GM21576 (cell line): ENCODE data around the gene PLEKHA8.

Source experiments
- ATAC-seq: cut with Tn5 transposase; IDR thresholded peaks from one replicate; pipeline ENCODE4 v1.9.1; 2021; ENCODE audit warnings: mild to moderate bottlenecking, moderate library complexity; ENCODE audit not compliant: unreplicated experiment

PLEKHA8 gene

DNA sequence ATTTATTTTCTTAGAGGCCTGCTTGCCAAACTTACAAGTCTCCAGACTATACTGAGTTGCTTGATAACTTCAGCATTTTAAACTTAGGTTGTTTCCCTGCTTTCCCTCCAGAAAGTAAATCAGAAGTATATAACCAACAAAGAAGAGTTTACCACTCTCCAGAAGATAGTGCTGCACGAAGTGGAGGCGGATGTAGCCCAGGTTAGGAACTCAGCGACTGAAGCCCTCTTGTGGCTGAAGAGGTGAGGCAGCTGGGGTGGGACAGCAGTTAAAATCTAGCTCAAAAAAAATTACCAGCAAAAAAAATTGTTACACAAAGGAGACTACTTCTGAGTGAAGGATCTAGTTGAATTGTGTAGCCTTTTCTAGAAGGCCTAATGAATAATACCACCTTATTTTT, 33.6 kb downstream of the PLEKHA8 start:
- ATAC-seq: peak; percentile 89

DNA sequence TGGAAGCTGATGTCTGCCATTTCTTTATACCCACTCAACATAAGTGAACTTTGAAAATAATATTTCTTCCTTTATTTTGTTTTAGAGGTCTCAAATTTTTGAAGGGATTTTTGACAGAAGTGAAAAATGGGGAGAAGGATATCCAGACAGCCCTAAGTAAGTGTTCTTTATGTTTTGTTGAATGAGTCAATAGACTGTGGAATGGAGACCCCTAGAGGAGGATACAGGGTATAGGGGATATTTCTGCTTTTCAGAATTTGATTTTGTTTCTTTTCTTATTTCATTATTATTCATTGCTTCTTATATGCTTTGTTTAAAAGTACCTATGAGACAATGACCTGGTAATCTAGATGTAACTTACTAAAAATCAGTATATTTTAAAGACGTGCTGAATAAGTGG, 34.4 kb downstream of the PLEKHA8 start:
- ATAC-seq: peak; percentile 47

DNA sequence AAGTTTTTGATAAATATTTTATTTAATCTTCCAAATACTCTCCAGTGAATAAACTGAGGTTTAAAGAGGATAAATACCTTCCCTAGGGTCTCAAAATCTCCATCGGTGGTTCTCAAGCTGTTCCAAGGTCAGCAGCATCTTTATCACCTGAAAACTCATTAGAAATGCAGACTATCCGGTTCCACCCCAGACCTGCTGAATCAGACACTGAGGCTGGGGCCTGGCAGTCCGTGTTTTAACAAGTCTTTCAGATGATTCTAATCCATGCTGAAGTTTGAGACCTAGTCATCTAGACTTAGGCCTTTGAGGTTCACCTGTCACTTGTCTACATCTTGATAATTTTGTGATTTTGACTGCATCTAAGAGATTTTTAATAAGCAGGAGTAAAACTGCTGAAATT, 37.5 kb downstream of the PLEKHA8 start:
- no peak for ATAC-seq

DNA sequence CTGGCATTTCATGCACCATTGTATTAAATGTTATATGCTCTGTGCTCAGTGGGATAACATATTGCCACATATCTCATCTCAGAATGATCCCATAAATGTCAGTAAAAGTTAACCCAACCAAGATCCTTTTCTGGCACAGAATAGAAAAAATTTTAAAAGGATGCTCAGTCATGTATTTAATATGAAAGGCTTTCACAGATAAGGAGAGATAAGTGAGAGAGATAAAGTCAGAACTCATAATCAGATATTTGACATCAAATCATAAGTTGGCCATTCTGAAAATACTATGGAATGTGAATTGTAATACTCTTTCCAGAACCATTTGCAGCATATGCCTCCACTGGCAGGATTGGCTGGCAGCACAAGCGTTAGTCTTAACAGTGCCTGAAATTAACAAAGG, 38.5 kb downstream of the PLEKHA8 start:
- no peak for ATAC-seq

DNA sequence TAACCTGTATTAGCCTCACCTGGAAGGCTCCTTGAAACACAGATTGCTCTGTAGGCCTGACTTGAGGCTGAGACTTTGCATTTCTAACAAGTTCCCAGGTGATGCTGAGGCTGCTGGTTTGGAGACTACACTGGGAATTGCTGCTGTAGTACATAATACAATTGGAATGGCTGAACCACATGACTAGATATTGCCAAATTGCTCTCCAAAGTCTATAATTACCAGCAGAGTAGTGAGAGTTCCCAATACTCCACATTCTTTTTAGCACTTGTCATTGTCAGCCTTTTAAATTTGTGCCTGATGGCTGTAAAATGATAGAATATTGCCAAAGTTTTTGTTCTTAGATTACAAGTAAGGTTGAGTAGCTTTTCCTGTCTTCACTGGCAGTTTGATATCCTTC, 39.9 kb downstream of the PLEKHA8 start:
- ATAC-seq: no peak

DNA sequence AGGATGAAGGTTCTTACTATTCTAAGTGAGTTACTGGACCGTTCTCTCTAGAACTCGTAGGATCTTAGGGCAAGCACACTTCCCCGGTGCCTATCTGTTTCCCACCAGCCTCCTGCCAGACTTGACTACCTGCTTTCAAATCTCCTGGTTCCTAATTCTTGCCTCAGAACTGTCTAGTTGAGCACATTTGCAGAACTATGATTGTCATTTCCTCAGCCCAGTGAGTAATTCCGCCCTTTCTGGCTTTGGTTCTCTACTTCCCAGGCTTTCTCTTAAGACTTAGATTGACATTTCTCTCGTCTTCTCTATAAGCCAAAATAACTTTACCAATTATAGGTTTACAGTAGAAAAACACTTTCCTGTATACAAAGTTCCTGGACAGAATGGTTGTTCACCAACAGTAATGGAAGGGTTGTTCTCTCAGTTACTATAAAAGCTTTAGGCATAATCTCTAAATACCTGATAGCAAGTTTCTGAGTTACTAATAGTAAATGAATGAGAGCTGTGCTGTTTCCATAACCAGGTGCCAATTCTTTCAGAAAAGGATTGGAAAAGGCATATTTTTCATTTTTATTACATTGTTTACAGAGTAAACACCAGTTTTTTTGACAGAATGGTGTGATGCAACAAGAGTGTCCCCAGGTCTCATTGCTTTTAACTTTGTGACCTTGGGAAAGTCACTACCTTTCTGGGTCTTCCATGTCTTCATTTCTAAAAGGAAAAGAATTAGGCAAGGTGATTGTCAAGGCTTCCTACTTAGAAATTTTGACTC, 41.1 kb downstream of the PLEKHA8 start:
- ATAC-seq: no peak

DNA sequence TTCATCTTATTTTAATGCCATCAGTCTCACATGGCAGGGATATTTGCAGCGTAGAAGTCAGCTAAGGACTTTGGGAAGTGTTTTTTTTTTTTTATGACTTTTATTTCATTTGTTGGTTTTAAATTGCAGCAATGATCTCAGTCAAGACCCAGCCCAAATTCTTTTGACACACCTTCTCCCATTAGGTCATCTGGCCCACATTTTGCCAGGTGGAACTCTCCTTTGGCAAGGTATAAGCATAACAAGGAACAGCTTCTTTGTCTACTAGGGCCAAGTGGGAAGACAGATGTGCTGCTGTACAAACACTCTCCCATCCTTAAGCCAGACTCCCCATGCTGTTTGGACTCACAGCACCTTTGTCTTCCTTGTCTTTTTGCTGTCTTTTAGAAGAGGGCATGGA, 41.8 kb downstream of the PLEKHA8 start:
- ATAC-seq: no peak

DNA sequence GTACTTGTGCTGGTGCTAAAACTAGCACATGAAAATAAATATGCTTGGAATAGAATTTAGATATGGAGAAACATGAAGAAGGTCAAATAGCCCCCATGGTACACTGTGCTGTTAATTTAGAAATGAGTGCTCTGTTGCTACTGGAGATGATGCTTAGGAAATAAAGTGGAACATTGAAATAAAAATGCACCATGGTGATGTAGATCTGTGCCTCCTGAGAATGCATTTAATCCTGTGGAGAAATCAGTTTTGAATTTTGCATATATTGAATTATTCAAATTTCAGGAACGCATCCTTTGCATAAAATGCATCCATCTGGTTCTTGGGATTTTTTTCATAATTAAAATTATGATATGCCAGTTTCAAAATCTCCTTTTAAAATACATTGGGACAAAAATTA, 44.5 kb downstream of the PLEKHA8 start:
- ATAC-seq: no peak

DNA sequence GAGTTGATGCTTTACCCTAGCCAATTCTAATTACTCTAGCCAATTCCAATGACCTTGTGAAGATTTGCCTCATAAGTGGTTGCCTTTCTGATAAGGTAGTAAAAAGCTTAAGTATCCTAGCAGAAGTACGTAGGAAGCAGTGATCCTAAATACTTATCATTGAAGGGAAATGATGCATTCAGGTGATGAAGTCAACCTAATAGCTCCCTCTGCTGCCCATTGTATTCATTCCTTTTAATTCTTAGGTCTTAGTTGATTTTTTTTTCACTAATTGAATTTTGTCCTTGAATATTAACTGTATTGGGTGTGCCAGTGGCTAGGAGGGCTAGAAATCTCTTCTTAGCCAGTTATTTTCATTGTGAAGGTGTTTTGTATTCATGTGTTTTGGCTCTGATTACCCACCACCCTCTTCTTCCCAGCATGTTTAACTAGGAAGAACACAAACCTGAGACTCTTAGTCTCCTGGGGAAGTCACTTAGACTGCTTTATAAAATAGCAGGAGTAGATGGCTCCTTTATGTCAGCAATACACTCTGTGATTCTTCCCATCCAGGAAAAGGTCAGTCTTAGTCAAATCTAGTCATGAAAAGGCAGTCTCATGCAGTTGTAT, 46.3 kb downstream of the PLEKHA8 start:
- no peak for ATAC-seq

DNA sequence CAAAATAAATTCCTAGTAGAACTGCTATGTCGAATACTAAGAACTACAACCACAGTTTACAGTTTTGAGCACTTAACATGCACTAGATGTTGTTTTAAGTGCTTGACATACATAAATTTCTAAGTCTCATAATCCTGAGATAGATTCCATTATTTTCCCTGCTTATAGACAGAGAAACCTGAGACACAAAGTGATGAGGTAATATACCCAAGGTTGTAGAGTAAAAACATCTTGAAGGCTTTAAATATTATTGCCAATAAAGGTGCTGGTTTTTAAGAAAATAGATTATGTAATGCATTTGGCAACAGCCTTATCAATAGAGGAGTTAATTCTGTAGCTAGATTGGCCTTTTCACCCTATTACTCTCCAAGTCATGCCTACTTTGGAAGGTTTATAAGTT, 48.2 kb downstream of the PLEKHA8 start:
- no peak for ATAC-seq

DNA sequence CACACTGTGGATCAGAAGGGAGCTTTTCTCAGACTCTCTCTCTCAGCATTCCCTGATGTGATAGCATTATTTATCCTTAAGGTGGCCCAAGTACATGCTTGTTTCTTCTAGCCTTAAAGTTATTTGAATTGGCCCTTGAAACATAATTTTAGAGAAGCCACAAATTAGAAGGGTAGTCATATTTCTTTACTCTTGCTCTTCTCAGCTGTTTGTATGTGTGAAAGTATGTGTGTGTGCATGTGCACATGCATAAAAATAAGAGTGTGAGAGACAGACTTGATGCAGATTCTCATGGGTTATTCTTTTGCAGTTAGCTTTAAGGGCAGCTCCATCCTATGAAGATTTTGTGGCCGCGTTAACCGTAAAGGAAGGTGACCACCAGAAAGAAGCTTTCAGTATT, 50.1 kb downstream of the PLEKHA8 start:
- ATAC-seq: no peak

DNA sequence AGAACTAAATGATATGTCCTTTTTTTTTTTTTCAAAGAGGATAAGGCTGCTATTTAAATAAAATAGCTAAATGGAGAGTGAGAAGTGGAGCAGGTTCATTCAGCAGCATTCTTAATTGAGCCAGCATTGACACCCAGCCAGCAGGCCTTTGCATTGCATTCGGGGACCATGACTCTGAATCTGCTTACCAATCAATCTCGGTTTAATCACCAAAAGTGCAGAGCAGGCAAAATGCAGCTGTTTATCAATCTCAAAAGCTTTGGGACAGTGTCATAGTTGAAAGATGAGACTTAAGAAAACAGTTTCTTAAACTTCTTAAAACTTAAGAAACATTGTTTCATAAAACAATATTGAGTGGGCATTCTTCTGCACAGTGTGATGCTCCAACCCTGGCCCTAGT, 51.7 kb downstream of the PLEKHA8 start:
- ATAC-seq: no peak

DNA sequence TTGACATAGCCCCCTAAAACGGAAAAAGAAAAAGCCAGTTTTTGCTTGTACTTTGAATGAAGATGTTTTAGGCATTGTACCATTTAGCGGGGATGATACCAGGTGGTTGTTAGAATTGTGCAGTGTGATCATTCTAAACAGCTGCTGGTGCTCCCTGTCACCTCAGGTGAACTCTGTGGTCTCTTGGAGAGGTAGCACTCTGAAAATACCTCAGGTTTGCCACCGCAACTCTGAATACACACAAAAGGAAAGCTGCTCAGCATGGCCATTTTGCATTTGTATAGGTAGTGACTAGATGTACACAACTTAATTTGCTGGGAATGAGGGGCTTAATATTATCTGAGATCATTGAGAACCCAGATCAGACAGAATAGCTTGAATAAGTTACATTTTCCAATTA, 52.6 kb downstream of the PLEKHA8 start:
- no peak for ATAC-seq

DNA sequence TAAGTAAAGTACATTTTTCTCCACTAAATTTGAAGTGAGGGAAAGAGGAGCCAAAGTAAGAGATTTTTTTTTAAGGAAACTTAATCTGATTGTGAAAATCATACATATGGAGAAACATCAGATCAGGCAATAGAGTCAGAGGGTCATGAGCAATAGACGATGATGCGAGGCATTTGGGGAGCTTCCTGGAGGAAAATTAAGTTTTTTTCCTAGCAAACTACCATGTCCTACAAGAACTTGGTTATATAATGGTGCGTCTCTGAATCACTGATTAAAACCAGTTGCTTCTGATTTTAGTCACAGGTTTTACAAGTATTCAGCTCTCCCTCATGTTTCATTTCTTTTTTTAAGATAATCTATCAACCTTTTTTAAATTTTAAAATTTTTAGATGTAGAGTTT, 54.5 kb downstream of the PLEKHA8 start:
- ATAC-seq: no peak

DNA sequence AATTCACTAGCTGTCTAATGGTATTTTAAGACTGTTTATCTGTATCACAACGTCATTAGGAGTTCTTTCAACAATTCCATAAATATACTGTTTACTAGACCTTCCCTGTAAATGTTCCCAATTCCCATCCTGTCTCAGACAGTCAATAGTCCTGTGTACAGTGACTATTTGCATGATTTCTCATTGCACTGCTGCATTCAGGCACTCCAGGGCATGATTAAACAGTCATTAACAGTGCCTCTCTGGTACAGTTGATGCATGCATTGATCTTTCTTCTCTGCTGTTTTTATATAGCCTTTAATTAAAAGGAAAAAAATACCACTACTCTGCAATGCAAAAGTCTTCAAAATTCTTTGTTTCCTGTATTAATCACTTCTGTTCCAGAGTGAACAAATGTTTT, 55.1 kb downstream of the PLEKHA8 start:
- no peak for ATAC-seq

DNA sequence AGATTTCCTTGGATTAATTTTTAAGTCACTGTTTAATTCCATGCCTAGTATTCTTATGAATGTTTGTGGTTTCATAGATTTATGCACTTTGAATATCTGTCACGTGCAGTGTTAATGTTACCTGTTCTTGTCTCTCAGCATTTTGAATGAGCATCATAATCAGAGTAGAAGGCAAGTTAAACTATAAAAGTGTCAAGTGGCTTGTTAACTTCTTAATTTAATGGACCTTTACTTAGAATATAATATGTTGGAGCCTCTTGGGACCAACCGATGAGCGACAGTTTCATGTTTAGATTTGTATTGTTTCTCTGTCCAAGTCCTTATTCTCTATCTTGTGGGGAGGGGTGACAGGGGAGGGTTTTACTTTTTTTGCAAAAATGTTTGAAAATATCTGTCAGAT, 56.0 kb downstream of the PLEKHA8 start:
- no peak for ATAC-seq

DNA sequence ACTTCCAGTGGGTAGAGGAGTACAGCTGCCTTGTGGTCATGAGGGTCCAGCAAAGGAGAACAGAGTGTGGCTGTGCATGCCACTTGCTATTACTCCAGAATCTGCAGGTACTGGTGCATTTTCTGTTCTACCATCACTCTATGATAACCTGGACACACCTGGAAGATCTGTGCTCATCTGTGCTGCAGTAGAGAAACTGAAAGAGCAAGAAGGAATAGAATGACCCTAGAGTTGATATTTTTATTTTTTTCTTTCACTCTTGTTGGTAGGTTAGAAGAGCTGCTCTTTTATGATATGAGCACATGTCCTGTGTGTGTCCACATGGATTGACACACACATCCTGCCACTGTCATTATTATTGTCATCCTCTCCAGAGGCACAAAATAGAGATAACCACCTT, 58.3 kb downstream of the PLEKHA8 start:
- ATAC-seq: no peak

DNA sequence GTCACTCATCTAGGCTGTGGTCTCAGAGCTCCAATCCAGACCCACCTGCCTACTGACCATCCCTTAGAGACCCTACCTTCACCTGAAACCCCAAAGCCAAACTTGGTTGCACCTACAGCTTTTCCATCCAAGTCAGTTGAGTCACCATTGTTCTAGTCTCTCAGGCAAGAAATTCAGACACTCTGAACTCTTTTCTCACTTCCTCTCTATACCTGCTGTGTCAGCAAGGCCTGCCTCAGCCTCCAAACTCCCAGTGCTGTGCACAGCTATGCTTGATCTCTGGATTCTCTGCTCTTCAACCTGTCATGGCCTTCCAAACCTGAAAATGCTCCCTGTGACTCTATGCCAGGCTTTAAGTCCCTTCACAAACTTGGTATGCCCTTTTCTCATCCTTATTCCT, 59.2 kb downstream of the PLEKHA8 start:
- ATAC-seq: no peak

DNA sequence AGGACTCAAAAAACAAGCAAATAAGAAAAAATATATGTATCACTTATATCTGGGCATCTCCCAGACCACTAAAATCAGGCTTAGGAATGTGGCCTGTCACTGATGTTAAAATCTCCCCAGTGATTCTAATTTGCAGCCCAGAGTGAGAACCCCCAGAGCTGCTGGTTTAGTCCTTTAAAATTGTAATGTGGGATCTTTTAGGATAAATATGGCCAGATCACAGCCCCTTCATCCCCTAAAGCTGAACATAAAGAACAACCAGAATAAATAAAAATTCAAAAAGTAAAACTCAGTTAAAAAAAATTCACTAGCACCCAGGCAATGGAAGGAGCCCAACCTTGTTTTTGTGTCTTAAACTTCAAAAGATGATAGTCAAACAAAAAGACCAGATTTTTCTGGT, 60.1 kb downstream of the PLEKHA8 start:
- ATAC-seq: no peak

DNA sequence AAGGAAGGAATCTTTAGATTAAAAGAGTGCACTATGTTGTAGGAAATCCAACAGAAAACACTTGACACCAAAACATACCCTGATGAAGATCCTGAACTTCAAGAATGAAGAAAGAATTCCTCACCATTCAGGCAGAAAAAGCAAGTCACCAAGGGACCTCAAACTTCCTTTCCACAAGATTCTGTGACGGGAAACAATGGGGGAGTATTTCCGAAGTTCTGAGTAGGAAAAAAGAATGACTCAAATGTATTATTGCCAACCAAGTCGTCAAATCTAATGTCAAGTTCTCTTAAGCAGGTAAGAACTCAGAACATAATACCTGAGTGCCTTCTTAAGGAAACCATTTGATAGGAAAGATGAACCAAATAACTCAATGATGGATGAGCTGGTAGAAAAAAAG, 61.9 kb downstream of the PLEKHA8 start:
- no peak for ATAC-seq

DNA sequence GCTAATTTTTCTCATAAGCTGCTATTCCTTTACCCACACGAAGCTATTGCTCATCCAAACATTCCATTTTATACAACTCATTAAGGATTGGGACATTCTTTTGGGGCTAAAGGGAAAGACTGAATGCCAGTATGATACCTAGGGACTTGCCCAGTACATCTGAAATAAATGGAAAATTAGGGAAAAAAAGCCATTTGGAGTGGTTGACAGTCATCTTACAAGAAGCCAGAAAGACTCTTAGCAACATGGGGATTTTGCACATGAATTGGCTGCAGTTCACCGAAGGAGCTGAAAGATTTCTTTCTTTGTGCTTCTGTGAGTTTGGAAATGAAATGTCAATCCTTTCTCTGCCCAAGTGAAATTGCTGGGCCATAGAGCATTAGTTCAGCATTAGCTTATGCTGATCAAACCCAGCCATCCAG, 63.3 kb downstream of the PLEKHA8 start:
- ATAC-seq: no peak

DNA sequence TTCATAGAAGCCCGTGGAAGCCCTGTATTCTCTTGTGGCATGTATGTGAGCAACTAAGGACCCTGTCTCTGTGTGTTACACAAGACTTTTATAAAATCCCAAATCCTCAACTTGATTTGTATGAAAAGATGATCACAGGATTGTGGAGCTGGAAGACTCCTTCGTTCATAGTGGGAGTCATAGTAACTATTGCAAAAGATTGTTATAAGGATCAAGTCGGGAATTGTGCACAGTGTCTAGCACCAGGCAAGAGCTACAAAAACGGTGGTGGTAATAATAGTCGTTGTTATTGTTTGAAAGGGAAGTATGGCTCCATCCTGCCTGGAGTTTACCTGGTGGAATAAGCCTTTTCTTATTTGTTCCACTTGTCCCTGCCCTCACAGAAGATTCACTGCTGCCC, 63.8 kb downstream of the PLEKHA8 start:
- ATAC-seq: no peak

DNA sequence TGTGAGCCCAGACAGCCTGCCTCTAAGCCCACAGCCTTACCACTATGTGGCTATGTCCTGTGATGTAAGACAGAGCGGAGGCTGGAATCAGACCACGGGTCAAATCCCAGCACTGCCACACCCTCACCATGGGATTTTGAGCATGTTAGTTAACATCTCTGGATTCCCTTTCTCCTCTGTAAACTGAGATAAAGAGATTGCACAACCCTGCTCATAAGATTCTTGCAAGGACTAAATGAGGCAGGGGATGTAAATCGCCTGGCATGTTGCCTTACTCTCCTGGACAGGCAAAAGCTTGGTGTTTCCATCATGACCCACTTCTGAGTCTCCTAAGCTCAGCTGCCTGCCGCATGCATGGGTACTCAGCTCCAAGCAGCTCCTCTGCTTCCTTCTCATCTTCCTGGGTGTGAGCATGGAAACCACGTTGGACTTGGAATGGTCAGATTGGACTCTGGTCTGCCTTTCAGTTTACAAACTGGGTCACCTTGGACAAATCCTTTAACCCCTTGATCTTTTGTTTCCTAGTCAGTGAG, 65.3 kb downstream of the PLEKHA8 start:
- ATAC-seq: no peak
